Activated T-helper 1 cell treated with anti-CD3 and anti-CD28 coated beads, Interleukin-12 subunit alpha, Interleukin-12 subunit beta, Interleukin-2, Interleukin-4 antibody, amounts not matched to agents 30 ng/mL and 10 ng/mL and 1 ng/mL, durations not matched to agents 14 hours and 24 hours and 36 hours (primary cell): ENCODE results near the gene ANKS1A. TPM values are rescaled to one million over a fixed set of nuclear protein-coding genes. Genes with fewer than 3 reads are reported as not detected.

Source experiments
- DNase-seq: peaks from one replicate; pipeline ENCODE4 v3.0.0; 2021; ENCODE audit warnings: low spot score
- H3K27ac Mint-ChIP-seq: one replicate; pipeline ENCODE4 v1.8.0; 2021; ENCODE audit warnings: mild to moderate bottlenecking, mixed read lengths
- H3K27me3 Mint-ChIP-seq: one replicate; pipeline ENCODE4 v1.8.0; 2022; ENCODE audit warnings: mild to moderate bottlenecking, moderate library complexity, mixed read lengths; ENCODE audit not compliant: insufficient read depth
- H3K36me3 Mint-ChIP-seq: one replicate; pipeline ENCODE4 v1.8.0; 2021; ENCODE audit warnings: low read depth, mixed read lengths
- H3K4me1 Mint-ChIP-seq: one replicate; pipeline ENCODE4 v1.8.0; 2021; ENCODE audit warnings: low read depth, mixed read lengths
- H3K4me3 Mint-ChIP-seq: one replicate; pipeline ENCODE4 v1.8.0; 2021; ENCODE audit warnings: mild to moderate bottlenecking, moderate library complexity, mixed read lengths
- H3K9me3 Mint-ChIP-seq: one replicate; pipeline ENCODE4 v1.8.0; 2021; ENCODE audit warnings: mixed read lengths
- intact Hi-C: fragments of 100-400 bp; cut with micrococcal nuclease; formaldehyde crosslinking; loops from one replicate; pipeline ENCODE4 v1.15.1; 2024
- total RNA-seq: library from RNA; stranded (reverse); gene quantifications from 2 replicates; pipeline ENCODE4 v1.2.3, GENCODE V29; 2022

The ANKS1A gene
- total RNA-seq, 1 donor from 2014 or later: 9.5 TPM

DNA sequence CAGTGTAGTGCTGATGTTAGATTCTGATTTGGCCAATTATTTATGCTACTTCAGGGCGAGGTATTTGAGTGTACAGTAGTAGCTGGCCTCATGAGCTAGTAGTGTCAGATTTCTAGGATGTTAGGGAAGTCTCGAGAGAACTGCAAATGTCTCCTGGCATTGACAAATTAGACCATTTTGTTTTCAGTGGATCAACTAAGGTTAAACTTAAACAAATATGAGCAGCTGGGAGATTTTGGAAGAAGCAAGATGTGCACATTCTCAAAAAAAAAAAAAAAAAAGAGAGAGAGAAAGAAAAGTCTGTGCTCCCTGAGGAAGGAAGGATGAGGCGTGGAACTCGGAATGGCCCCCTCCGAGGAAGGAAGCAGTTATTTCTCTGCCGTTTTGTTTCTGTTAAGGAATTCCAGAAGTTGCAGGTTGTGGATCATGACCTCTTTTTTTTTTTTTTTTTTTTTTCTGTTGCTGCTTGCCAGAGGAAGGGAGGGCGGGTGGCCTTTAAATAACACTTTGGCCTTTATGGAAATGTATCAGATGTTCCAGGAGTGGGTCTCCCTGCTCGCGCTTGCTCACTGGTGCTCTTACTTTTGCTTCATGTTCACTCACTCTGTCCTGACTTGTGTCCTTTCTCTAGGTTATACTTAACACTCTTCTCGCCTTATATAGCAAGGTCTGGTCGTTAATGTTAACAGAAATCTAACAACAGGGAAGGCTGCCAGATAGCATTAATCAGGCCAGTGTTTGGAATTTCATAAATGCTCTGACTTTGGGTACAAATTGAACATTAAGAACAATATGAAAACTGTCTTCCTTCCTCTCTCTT is 127.7 kb downstream of the ANKS1A start:
- intact Hi-C loops: no loop called here
- no peak overlapping the region for H3K27ac Mint-ChIP-seq
- H3K4me3 Mint-ChIP-seq: no peak overlapping the region

DNA sequence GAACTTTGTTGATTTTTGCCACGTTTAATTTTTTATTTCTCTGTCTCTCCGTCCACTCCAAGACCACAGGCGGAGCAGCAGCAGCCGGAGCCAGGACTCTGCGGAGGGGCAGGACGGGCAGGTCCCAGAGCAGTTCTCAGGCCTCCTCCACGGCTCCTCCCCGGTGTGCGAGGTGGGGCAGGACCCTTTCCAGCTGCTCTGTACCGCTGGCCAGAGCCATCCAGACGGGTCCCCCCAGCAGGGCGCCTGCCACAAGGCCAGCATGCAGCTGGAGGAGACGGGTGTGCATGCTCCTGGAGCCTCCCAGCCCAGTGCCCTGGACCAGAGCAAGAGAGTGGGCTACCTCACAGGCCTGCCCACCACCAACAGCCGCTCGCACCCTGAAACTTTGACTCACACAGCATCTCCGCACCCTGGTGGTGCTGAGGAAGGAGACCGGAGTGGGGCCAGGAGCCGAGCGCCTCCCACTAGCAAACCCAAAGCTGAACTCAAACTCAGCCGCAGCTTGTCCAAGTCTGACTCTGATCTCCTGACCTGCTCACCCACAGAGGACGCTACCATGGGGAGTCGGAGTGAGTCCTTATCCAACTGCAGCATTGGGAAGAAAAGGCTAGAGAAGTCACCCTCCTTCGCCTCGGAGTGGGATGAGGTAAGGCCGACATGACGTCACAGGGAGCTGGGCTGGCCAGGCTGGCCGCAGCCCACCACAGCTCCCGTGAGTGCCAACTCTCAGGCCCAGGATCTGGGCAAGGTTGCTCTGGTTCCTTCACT is 128.5 kb downstream of the ANKS1A start:
- Mint-ChIP-seq H3K4me3 (no peak overlapping the region), H3K27me3 (no peaks in the 10 kb centered on the region), H3K27ac (no peak overlapping the region), H3K9me3 (no peaks in the 10 kb centered on the region), H3K4me1 (no peaks in the 10 kb centered on the region), H3K36me3 (peaks cover 3% of the 10 kb centered on the region)
- no peak for DNase-seq
- intact Hi-C loops: no loop called here

More for the DNA sequence above, 127.7 kb downstream of the ANKS1A start:
- no peaks in the 10 kb centered on the region for H3K9me3 Mint-ChIP-seq
- DNase-seq: no peak
- peaks cover 3% of the 10 kb centered on the region for H3K4me1 Mint-ChIP-seq
- no peaks in the 10 kb centered on the region for H3K27me3 Mint-ChIP-seq
- H3K36me3 Mint-ChIP-seq: peaks cover 3% of the 10 kb centered on the region

DNA sequence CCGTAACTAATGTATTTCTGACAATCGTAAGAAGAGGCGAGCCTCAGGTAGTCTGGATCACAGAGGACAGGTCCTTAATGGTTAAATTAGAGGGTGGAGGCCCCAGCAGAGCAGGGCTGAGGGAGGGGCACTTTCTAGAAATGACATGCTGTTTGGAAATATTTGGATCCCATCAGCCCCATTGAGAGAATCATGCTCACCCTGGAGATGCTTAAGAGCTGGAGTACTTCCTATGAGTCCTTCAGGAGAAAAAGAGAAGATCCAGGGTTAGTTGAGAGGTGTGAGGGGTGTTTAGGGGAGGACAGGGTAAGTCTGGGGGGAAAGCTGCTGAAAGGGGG is 129.1 kb downstream of the ANKS1A start:
- Mint-ChIP-seq H3K27ac (no peak overlapping the region), H3K36me3 (peaks cover 3% of the 10 kb centered on the region), H3K4me3 (no peak overlapping the region), H3K4me1 (no peaks in the 10 kb centered on the region), H3K9me3 (no peaks in the 10 kb centered on the region), H3K27me3 (no peaks in the 10 kb centered on the region)
- intact Hi-C loops: no loop called here
- no peak for DNase-seq

DNA sequence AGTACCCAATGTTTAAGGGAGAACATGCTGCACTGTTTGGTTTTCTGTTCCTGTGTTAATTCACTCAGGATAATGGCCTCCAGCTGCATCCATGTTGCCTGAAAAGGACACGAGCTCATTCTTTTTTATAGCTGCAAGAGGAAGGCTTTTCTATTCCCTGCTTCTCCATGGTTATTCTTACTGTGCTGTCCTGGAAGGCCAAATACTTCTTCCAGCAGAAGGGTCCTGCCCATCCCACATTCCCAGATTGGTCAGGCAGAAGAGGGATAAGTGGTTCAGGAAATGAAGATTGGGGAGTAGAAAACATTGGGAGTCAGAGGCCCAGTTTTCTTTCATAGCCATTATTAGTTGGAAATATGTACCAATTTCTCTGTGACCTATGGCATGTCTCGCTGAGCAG is 129.7 kb downstream of the ANKS1A start:
- peaks cover 3% of the 10 kb centered on the region for H3K36me3 Mint-ChIP-seq
- no peaks in the 10 kb centered on the region for H3K9me3 Mint-ChIP-seq
- H3K4me3 Mint-ChIP-seq: no peak overlapping the region
- no peaks in the 10 kb centered on the region for H3K27me3 Mint-ChIP-seq
- no peak overlapping the region for H3K27ac Mint-ChIP-seq
- DNase-seq: no peak
- no peaks in the 10 kb centered on the region for H3K4me1 Mint-ChIP-seq
- intact Hi-C loops: no loop called here

DNA sequence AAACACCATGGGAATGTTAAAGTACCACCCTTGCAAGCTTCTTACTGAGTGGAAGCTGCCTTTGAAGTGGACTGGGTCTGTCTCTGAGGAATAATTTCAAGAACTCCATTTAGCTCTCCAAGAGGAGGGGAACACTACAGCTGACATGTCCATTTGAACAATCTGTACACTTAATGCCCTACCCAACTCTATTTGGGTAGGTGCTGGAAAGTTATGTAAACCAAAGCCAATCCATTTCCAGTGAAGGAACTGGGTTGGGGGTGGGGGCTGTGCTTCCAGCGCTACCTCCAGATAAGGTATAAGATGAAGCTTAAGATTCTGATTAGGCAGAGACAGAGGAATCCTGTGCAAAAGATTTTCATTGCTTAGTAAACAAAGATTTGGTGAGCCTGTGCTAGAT is 130.1 kb downstream of the ANKS1A start:
- Mint-ChIP-seq H3K9me3 (no peaks in the 10 kb centered on the region), H3K4me1 (no peaks in the 10 kb centered on the region), H3K4me3 (no peak overlapping the region), H3K36me3 (peaks cover 3% of the 10 kb centered on the region), H3K27ac (no peak overlapping the region), H3K27me3 (no peaks in the 10 kb centered on the region)
- DNase-seq: no peak
- intact Hi-C loops: no loop called here

DNA sequence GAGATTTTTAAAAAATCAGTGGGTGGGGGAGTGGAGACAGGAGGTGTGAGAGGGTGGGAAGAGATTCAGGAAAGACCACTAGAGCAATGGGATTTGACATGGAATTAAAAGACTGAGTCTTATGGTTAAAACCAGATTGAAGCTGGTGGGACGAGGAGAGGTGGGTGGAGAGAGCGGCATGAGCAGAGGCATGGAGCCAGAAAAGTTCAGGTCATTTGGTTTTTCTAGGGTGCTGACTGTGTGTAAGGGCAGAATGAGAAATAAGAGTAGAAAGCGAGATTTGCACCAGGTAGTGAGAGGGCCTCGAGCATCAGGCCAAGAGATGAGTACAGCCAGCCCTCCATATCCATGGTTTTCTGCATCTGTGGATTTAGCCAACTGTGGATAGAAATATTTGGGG is 130.8 kb downstream of the ANKS1A start:
- intact Hi-C loops: no loop called here
- DNase-seq: no peak
- H3K9me3 Mint-ChIP-seq: no peaks in the 10 kb centered on the region
- H3K27me3 Mint-ChIP-seq: no peaks in the 10 kb centered on the region
- H3K27ac Mint-ChIP-seq: no peak overlapping the region
- peaks cover 3% of the 10 kb centered on the region for H3K36me3 Mint-ChIP-seq
- no peaks in the 10 kb centered on the region for H3K4me1 Mint-ChIP-seq
- no peak overlapping the region for H3K4me3 Mint-ChIP-seq

DNA sequence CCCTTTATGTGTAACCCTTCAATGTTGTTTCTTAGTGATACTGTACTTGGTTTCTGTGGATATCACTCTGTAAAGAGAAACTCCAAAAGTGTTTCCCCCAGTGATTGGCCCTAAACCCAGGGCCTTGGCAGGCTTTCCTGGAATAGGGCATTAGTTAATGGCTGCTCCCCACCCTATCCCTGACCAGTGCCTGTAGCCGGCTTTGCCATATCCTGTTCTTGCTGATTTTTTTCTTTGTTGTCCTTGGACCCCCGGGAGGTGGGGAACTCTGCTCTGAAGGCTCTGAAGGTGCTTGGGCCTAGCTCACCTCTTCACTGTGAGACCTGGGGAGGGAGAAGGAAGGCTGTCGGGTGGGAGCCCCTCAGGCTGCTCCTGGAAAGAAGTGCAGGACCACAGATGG is 131.9 kb downstream of the ANKS1A start:
- Mint-ChIP-seq H3K36me3 (peaks cover 3% of the 10 kb centered on the region), H3K9me3 (no peaks in the 10 kb centered on the region), H3K27ac (no peak overlapping the region), H3K4me3 (no peak overlapping the region), H3K4me1 (no peaks in the 10 kb centered on the region), H3K27me3 (no peaks in the 10 kb centered on the region)
- DNase-seq: no peak
- intact Hi-C loops: no loop called here

DNA sequence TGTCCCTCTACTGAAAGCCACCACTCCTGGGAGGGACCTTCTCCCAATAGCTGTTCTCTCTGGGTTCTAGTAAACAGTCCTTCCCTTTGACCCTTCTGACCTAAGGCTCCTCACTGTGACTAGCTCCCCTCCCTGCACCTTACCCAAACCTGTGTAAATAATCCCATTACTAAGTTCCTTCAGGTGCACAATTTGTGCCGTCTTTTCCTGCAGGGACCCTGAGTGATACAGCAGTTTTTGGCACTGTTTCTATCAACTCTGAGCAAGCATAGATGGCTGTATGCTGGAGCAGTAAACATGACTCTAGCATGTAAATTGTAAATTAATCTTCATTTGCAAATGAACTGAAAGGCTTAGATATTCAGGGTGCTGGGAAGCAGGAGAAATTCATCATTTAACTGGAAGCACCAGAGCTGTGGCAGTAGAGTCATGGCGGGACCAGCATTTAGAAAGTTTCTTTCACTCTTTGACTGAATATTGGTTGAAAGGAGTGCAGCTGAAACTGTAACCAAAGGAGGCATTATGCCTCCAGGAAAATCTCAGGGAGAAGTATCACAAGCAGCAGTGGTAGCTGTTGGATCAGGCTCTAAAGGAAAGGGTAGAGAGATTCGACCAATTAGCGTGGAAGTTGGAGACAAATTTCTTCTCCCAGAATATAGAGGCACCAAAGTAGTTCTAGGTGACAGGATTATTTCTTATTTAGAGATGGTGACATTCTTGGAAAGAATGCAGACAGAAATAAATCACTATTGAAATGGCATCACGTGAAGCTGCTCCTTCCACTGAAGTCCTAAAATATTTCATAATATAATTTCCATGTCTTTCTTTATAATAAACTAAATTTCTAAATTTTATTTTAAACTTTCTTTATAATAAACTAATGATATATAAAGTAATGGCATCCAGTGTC is 134.3 kb downstream of the ANKS1A start:
- no peaks in the 10 kb centered on the region for H3K27me3 Mint-ChIP-seq
- no peaks in the 10 kb centered on the region for H3K9me3 Mint-ChIP-seq
- no peak for DNase-seq
- no peak overlapping the region for H3K27ac Mint-ChIP-seq
- peaks cover 3% of the 10 kb centered on the region for H3K36me3 Mint-ChIP-seq
- intact Hi-C loops: no loop called here
- H3K4me3 Mint-ChIP-seq: no peak overlapping the region
- H3K4me1 Mint-ChIP-seq: no peaks in the 10 kb centered on the region

DNA sequence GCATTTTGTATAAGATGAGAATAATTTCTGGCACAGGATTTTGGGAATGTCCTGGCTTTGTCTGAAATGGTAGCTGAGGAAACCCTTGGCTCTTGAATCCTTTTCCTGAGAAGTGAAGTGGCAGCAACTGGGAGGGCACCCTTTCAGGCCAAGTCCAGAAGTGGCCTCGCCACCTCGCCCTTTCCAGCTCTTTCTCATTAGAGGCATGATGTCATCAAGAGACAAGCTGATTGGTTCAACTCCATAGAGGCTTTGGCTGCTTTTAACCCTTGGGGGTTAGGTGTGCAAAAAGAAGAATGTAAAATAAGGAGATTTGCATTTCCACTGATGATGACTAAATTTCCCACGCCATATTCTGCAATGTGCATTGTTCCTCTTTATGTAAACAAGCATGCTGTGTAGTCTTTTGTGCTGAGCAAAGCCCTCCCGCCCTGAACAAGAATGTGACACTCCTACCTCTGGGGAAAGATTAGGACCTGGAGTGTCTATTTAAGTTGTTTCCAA is 135.5 kb downstream of the ANKS1A start:
- DNase-seq: no peak
- no peaks in the 10 kb centered on the region for H3K9me3 Mint-ChIP-seq
- no peaks in the 10 kb centered on the region for H3K4me1 Mint-ChIP-seq
- H3K27ac Mint-ChIP-seq: no peak overlapping the region
- intact Hi-C loops: no loop called here
- H3K27me3 Mint-ChIP-seq: no peaks in the 10 kb centered on the region
- H3K36me3 Mint-ChIP-seq: no peaks in the 10 kb centered on the region
- no peak overlapping the region for H3K4me3 Mint-ChIP-seq

DNA sequence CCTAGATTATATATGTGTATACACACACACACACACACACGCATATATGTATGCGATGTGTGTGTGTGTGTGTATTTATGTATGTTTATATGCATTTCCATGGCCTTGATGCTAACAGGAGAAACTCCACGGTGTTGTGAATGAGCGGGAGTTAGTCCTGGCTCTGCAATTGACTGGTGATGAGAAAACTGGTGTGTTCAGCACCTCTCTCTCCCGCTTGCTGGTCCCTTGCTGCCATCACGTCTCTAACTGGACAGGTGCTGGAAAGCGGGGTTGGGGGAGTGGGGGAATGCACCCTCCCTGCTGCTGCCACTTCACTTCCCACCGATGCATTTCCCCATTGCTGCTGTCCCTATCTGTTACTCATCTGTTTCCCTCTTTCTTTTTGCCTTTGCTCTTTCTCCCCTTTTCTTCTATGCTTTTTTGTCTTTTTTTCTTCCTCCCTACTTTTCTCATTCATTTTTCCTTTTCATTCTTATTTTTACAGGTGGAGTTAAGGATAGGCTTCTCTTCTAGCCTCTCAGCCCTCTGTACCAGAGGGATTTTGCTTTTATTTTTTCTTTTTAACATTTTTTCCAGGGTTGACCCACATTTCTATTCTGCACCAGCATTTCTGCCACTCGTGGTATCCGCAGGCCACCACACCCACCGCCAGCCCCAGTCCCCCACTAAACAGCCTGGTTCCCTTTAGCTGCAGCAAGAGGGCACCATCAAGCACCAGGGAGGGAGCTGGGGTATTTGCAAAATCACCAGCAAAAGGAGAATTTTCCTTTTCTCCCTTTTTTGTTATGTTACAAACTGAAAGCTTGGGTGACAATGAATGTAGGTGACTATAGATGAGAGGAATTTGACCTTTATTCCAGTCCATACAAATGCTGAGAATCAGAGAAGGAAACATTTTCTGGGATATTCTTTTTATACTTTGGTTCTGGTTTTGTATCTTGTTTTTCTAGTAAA is 136.5 kb downstream of the ANKS1A start:
- H3K4me1 Mint-ChIP-seq: no peaks in the 10 kb centered on the region
- no peaks in the 10 kb centered on the region for H3K27me3 Mint-ChIP-seq
- H3K4me3 Mint-ChIP-seq: no peak overlapping the region
- no peak for DNase-seq
- no peaks in the 10 kb centered on the region for H3K36me3 Mint-ChIP-seq
- no peaks in the 10 kb centered on the region for H3K9me3 Mint-ChIP-seq
- no peak overlapping the region for H3K27ac Mint-ChIP-seq
- intact Hi-C loops: no loop called here

DNA sequence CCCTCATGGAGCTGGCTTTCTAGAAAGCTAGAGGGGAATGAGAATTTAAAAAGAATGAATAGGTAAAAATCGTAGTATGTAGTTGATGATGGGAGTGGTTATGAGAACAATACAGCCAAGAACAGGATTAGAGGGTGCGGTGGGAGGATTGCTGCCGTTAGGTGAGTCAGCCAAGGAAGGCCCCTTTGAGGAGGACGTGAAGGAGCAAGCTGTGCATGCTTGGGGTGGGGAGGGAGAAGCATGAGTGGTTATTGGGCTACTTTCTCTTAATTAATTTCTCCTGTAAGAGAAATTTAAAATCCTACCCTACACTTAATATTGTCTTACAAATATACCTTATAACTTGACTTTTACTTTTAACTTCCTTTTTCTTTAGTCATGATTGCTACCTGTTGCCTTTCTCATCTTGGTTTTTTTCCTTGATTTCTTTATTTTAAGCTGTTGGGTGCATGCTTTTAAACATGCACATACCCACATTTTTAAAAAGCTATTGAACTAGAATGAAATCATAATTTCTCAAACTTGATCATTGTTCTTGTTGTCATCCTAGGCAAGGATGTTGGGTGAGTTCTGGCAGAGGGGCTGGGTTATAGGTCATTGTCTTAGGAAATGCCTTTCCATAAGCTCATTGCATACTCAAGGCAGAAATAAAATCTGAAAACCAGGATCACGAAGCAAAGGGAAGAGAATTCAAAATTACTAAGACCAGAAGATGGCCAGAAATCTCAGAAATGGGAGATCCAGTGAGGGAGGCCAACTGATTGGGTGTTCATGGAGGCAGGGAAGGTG is 137.6 kb downstream of the ANKS1A start:
- Mint-ChIP-seq H3K36me3 (no peaks in the 10 kb centered on the region), H3K27ac (no peak overlapping the region), H3K9me3 (no peaks in the 10 kb centered on the region), H3K27me3 (no peaks in the 10 kb centered on the region), H3K4me1 (no peaks in the 10 kb centered on the region), H3K4me3 (no peak overlapping the region)
- no peak for DNase-seq
- intact Hi-C loops: no loop called here
